DMS153 treated with DMSO at 0.1 percent for 48 hours (cell line): ENCODE measurements around the gene PLEKHA5.
"Not testable (repeated sequence)": the region's sequence is repeated elsewhere in the genome, so short reads cannot be mapped to it uniquely, and the experiment has no call there.

ENCODE experiments used
- DNase-seq: peaks from one replicate; lab custom pipeline; 2025; ENCODE audit not compliant: unreplicated experiment; lab: John Stamatoyannopoulos, UW

The PLEKHA5 gene

DNA sequence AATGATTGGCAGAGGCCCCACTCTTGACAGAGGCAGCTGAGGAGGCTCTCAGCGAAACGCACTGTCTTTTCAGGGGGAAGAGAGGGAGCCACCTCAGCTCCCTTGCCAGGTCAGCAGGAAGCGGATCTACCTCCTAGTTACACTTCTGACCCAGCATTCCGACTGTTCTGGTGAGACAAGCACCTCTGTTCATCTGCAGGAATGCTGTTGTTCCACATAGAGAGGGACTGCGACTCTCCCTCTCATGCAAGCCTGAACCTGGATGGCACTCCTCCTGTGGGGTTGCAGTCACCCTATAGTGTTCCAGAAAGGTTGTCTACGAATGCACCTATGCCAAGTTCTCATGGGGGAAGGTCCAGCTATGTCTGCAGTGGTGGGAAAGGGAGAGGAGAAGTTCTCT, 272.7 kb downstream of the PLEKHA5 start:
- no peak for DNase-seq

DNA sequence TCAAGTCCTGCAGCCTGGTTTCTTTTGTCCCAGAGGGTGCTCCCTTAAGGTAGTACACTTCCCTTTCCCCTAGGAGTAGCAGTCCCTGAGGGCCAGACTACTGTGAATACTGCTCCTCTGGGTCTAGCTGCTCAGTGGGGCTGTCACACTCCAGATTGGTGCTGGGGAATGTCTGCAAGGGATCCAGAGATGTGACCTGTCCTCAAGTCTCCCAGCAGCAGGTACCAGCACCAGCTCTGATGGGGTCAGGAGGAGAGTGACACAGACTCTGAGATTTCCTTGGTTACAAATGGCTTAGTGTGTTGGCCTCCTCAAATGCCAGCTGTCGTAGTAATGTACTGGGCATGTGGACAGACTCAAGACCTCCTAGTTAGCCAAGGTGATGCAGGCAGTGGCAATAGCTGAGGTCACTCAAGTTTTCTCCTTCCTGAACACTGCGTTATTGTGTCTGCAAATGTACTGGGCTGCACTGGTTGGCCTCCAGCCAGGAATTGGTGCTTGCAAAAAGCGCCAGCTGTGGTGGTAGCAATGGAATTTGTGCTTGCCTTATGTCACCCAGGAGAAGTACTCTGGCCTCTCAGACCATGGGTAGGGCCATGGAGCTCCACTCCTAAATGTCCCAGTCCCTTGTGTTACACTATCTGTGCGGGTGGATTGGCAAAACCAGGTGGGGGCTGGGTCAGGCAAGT, 273.4 kb downstream of the PLEKHA5 start:
- DNase-seq = no peak

DNA sequence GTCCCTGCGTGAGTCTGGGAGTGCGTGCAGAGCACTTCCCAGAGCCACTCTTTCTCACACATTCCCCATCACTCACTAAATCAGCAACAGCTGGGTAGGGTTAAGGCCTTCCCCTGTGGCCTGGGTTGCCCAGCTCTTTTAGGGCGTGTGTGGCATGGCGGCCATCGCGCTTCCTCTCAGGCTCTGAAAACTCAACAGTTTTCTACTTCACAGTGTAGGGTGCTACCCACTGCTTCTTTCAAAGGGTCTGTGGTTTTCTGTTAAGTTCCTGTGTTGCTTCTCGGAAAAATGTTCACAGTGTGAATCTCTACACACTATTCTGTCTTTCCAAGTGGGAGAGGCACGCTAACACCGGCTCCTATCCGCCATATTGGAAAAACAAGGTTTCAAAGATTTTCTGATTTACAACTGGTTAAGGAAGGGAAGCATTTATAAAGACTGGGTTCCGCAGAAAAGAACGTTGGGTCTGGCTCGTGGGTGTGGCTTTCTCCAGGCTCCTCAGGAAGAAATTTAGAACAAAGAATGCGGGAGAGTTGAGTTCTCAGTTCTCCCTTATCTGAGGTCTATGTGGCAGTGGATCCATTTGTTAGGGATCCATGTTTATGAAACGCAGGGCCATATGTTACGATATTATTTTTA, 274.8 kb downstream of the PLEKHA5 start:
- DNase-seq = no peak

GRCh38 chr12:19409376-19409775, 279.8 kb downstream of the PLEKHA5 start:
- no peak for DNase-seq

DNA sequence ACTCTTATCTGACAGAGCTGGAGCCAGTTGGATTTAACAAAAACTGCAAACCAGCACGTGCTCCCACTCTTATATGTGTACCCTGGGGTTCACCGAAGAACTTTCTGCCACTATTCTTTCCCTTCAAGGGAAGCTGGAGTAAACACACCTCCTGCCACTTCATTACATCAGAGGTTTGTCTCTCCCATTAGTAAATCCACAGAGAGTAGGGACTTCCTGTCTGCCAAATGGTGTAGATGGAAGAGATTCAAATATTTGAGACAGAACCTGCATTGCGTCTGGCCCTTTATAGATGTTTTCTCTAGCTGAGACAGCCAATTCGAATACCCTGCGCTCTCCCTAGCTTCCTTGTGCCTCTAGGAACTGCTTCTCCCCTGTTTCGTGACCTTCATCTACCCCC, 280.7 kb downstream of the PLEKHA5 start:
- DNase-seq = peak; percentile 35

GRCh38 chr12:19410629-19411185, 281.2 kb downstream of the PLEKHA5 start:
- peak; percentile 3 for DNase-seq

DNA sequence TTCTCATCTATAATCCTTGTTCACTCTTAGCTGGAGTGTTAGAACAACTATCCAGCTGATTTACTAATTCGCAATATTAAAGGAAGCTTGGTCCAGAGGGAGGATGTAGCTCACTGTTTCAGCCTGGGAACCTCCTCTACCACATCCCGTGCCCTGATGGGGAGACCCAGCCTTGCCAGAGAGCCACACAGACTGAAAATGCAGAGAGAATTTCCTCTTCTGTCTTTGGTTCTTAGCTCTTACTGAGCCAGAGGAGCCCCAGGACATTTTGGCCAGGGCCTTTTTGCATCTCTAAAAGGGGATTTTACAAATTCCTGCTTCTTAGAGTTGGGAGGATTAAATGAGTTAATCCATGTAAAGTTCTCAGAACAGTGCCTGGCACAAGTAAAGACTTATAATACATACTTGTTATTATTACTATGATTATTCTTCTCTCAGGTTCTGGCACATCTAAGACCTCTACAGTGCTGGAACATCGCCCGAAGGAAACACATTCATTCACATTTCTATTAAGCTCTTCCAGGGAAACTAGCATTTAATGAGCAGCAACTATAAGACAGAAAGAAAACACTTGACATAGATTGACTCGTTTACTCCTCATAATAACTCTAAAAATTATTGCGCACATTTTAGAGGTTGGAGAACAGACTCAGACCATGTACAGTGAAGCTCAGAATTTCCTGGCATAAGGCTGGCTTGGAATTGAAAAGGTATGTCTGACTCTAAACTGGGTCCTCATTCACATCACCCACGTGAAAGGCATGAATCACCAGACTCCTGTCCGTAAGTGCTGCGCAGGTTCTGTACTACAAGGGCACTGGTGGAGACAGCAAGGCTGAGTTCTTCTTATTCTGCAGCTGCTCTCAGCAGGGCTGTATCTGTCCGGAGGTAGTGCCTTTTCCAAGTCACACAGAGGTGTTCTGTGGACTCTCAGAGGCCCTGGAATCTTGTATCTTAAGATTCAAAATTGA, 282.0 kb downstream of the PLEKHA5 start:
- no peak for DNase-seq

DNA sequence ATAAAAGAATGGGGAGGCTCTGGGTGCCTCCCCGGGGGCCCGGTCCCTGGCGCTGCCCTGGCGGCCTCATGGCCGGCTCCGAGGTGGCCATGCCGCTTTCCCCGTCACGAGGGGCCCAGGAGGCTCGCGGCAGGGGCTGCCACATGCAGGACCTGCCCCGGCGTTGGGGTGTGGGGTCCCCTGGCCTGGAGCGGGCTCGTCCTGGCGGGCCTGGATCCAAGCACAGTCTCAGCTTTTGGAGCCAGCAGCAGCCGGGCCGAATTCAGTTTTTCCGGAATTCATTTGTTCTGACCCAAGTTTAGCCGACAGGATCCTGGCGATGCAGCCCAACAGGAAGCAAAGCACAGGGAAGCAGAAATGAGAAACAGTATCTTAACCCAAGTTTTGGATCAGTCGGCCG, 283.3 kb downstream of the PLEKHA5 start:
- DNase-seq = no peak

DNA sequence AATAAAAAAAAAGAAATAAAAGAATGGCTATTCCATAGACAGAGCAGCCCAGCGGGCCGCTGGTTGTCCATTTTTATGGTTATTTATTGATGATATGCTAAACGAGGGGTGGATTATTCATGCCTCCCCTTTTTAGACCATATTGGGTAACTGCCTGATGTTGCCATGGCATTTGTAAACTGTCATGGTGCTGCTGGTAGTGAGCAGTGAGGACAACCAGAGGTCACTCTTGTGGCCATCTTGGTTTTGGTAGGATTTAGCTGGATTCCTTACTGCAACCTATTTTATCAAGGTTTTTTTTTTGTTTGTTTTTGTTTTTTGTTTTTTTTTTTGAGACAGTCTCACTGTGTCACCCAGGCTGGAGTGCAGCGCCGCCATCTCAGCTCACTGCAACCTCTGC, 284.0 kb downstream of the PLEKHA5 start:
- DNase-seq = not testable (repeated sequence)

DNA sequence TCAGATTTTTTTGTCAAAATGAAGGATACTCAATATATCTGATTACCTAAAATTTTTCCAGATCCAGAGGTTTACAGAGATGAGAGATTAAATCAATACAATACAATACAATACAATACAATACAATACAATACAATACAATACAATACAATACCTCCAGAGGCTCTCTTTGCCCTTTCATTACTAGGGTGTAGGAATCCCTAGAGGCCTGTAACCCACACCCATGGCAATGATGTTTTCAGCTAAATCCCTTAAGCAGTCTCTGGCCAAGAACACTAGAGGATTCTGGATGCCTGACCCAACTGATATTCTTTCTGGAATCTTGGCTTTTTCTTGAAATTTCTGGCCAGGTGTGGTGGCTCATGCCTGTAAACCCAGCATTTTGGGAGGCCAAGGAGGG, 286.0 kb downstream of the PLEKHA5 start:
- no peak for DNase-seq

- DNase-seq = no peak
Measured at GRCh38 chr12:19419086-19419485, 289.6 kb downstream of the PLEKHA5 start.

- DNase-seq = no peak
Measured at GRCh38 chr12:19421503-19422282, 292.2 kb downstream of the PLEKHA5 start.

DNA sequence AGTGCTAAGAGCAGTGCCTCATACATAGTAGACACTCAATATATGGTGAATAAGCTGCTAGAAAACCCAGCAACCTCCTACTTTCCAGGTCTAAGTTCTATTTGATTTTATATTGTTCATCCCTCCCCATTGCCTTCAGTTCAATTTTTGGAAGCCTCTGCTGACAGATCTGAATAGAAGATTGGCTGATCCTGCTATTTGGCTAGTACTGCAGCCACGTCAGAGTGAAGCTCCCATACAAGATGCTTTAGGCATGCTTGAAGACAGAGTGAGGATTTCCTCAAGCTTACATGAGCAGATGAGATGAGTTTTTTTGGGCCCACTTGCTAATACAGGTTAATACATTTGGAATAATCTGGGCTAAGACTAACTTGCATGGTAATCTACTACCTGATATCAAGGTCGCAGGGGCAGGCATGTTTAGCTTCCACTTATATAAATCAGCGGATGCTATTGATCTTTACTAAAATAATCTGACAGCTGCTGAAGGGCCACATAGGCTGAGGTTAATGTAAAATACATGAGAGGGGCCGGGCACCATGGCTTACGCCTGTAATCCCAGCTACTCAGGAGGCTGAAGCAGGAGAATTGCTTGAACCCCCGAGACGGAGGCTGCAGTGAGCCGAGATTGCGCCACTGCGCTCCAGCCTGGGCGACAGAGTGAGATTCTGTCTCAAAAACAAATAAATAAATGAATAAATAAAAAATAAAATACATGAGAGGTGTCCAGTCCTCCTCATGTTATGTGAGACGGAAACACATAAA, 293.8 kb downstream of the PLEKHA5 start:
- no peak for DNase-seq
